C4-2B (cell line): Measurements from ENCODE around the gene GPR87.

Experiments
- CTCF ChIP-seq: fragments of 450-650 bp; conservative IDR thresholded peaks from 2 replicates; pipeline ENCODE4 v1.5.1; 2017; ENCODE audit warnings: mild to moderate bottlenecking
- ZFX ChIP-seq: fragments of 450-650 bp; IDR thresholded peaks from 2 replicates; pipeline ENCODE4 v1.6.1; 2017

- TF ChIP-seq CTCF (peak; percentile 71), ZFX (no peak)
Observed at GRCh38 chr3:151290673-151291072, 25.9 kb downstream of the GPR87 start.
